T-helper 2 cell treated with Interferon-gamma antibody and Interleukin-4, amounts not matched to agents 5 μg/mL and 100 μg/mL, for 36 hours (primary cell): ENCODE data around the gene COX10.
"Not testable (repeated sequence)": the region's sequence is repeated elsewhere in the genome, so short reads cannot be mapped to it uniquely, and the experiment has no call there.

Experiments used
- DNase-seq: peaks from one replicate; pipeline ENCODE4 v3.0.0; 2021; ENCODE audit warnings: low spot score
- H3K27ac Mint-ChIP-seq: one replicate; pipeline ENCODE4 v1.8.0; 2021; ENCODE audit warnings: mild to moderate bottlenecking, mixed read lengths
- H3K27me3 Mint-ChIP-seq: one replicate; pipeline ENCODE4 v1.8.0; 2021; ENCODE audit warnings: low read depth, mixed read lengths
- H3K36me3 Mint-ChIP-seq: one replicate; pipeline ENCODE4 v1.8.0; 2021; ENCODE audit warnings: low read depth, mixed read lengths
- H3K4me1 Mint-ChIP-seq: one replicate; pipeline ENCODE4 v1.8.0; 2021; ENCODE audit warnings: low read depth, mixed read lengths
- H3K4me3 Mint-ChIP-seq: one replicate; pipeline ENCODE4 v1.8.0; 2022; ENCODE audit warnings: mild to moderate bottlenecking, moderate library complexity, mixed read lengths
- H3K9me3 Mint-ChIP-seq: one replicate; pipeline ENCODE4 v1.8.0; 2021; ENCODE audit warnings: mixed read lengths

COX10 gene

DNA sequence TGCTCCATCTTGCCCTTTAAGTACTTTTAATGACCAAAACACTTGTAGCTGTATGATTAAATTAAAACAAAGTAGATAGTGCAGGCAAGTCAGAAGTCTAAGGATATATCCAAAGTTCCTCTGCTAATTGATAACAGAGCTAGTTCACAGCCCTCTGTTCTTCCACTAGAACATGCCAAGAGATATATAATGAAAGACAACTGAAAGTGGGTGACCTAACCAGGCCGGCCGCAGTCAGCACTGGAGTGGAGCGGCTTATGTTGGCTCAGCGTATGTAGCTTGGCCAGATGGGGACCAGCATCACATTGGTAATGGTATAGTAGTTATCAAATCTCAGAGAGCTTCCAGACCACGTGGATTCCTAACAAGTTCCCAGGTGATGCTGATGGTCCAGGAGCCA, 115.2 kb downstream of the COX10 start:
- H3K4me3 Mint-ChIP-seq: not testable (repeated sequence)

DNA sequence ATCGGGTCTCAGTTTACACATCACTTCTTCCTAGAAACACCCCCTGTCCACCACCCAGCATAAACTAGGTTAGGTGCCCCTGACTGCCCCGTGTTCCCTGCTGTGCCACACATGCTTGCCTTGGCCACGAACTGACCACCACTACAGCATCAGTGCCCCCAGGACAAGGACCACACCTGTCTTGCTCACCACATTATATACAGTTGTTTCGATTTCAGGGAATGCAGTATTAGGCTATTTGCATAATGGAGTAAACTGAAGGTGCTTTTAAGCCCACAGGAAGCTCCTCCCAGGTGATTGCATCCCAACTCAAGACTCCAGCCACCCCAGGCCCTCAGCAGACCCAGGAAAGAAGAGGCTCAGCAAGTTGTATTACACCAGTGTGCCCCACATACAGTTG, 117.1 kb downstream of the COX10 start:
- not testable (repeated sequence) for H3K27me3 Mint-ChIP-seq, H3K4me3 Mint-ChIP-seq, DNase-seq, H3K9me3 Mint-ChIP-seq, H3K27ac Mint-ChIP-seq
- peaks cover 30% of the 10 kb centered on the region for H3K4me1 Mint-ChIP-seq
- peaks cover 21% of the 10 kb centered on the region for H3K36me3 Mint-ChIP-seq

More for the DNA sequence above, 115.2 kb downstream of the COX10 start:
- not testable (repeated sequence) for H3K27ac Mint-ChIP-seq, H3K9me3 Mint-ChIP-seq, DNase-seq, H3K27me3 Mint-ChIP-seq
- Mint-ChIP-seq H3K4me1 (peaks cover 20% of the 10 kb centered on the region), H3K36me3 (peaks cover 15% of the 10 kb centered on the region)

- H3K4me3 Mint-ChIP-seq, H3K27ac Mint-ChIP-seq, DNase-seq, H3K9me3 Mint-ChIP-seq, H3K27me3 Mint-ChIP-seq: not testable (repeated sequence)
- Mint-ChIP-seq H3K36me3 (peaks cover 24% of the 10 kb centered on the region), H3K4me1 (peaks cover 48% of the 10 kb centered on the region)
Observed at GRCh38 chr17:14190774-14191173, 121.5 kb downstream of the COX10 start.

DNA sequence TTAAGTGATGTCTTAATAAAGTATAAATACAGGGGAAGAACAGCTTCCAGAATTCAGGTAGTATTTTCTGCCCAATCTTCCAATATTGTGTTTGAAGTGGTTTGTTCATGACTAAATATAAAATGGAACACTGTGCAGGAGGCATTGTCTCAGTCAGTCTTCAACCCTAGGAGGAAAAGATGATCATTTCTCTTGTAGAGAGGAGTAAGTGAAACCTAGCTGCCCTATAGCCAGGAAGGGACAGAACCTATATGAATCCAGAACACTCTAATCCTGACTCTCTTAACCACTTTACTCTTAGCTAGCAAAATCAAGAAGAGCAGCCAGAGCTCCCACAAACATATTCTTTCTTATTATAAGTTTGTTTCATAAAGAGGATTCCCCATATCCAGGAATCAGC, 122.2 kb downstream of the COX10 start:
- H3K9me3 Mint-ChIP-seq: not testable (repeated sequence)
- peaks cover 50% of the 10 kb centered on the region for H3K4me1 Mint-ChIP-seq

GRCh38 chr17:14192039-14192438, 122.7 kb downstream of the COX10 start:
- DNase-seq, H3K27me3 Mint-ChIP-seq, H3K9me3 Mint-ChIP-seq: not testable (repeated sequence)
- Mint-ChIP-seq H3K4me3 (peak overlapping the region; percentile 68), H3K36me3 (peaks cover 35% of the 10 kb centered on the region), H3K27ac (peak overlapping the region; percentile 84), H3K4me1 (peaks cover 53% of the 10 kb centered on the region)

More for the DNA sequence above, 122.2 kb downstream of the COX10 start:
- H3K27ac Mint-ChIP-seq, H3K27me3 Mint-ChIP-seq, H3K4me3 Mint-ChIP-seq, DNase-seq: not testable (repeated sequence)
- peaks cover 30% of the 10 kb centered on the region for H3K36me3 Mint-ChIP-seq

DNA sequence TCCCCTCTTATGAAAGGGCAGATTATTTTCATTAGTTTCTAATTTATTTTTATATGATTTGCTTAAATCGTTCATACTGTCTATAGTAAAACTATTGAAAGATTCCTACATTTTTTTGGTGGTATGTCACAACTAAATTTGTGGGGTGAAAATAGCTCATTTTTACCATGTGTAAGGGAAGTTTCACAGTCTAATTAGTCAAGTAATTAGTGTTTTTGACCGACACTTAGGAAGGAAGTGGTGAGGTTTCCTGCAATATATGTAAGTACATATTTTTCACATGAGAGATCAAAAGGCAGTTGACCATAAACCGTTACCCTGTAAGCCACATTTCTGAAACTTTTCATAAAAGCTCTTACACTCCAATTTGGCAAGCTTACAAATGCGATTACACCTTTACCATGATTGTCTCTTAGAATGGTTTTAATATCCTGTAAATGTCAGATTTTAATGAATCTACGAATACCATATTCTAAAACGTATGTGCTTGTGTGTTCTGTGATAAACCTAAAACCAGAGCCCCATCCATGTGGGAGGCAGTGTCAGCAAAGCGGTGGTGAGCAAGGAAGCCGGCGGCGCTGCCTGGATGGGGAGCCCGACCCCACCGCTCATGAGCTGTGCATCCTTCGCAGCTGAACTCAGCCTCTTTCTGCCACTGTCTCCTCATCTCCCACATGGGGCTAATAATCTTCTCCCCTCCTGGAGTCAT, 123.5 kb downstream of the COX10 start:
- peaks cover 61% of the 10 kb centered on the region for H3K4me1 Mint-ChIP-seq
- not testable (repeated sequence) for DNase-seq
- H3K27ac Mint-ChIP-seq: peak overlapping the region; percentile 86

GRCh38 chr17:14196377-14196997, 127.2 kb downstream of the COX10 start:
- H3K27ac Mint-ChIP-seq: peak overlapping the region; percentile 94
- peak overlapping the region; percentile 82 for H3K4me3 Mint-ChIP-seq
- H3K27me3 Mint-ChIP-seq: no peaks in the 10 kb centered on the region
- DNase-seq: no peak
- H3K4me1 Mint-ChIP-seq: peaks cover 78% of the 10 kb centered on the region
- H3K9me3 Mint-ChIP-seq: no peaks in the 10 kb centered on the region
- peaks cover 46% of the 10 kb centered on the region for H3K36me3 Mint-ChIP-seq

More for the DNA sequence above, 123.5 kb downstream of the COX10 start:
- not testable (repeated sequence) for H3K27me3 Mint-ChIP-seq, H3K9me3 Mint-ChIP-seq
- Mint-ChIP-seq H3K4me3 (peak overlapping the region; percentile 68), H3K36me3 (peaks cover 38% of the 10 kb centered on the region)

DNA sequence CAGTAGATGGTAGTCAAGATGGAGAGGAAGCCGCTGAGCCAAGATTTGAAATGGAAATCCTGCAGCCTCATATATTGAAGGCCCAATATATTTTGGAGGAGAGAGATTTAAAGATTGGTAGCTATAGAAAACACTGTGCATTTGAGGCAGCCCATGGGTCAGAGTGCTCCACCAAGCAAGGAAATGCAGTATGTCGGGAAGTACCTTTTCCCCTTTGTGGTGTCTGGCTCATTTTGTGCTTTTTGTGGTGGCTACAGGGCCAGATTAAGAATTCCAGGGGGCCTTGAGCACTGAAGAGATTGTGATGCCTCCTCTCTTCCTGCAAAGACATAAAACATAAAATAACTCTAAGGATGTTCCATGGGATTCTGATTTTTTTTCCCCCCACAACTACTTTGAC, 127.8 kb downstream of the COX10 start:
- DNase-seq: peak; percentile 32
- Mint-ChIP-seq H3K4me1 (peaks cover 82% of the 10 kb centered on the region), H3K27me3 (no peaks in the 10 kb centered on the region), H3K27ac (peak overlapping the region; percentile 94), H3K36me3 (peaks cover 45% of the 10 kb centered on the region), H3K4me3 (peak overlapping the region; percentile 82), H3K9me3 (no peaks in the 10 kb centered on the region)

GRCh38 chr17:14197586-14197985, 128.3 kb downstream of the COX10 start:
- no peaks in the 10 kb centered on the region for H3K27me3 Mint-ChIP-seq
- peak; percentile 73 for DNase-seq
- H3K36me3 Mint-ChIP-seq: peaks cover 45% of the 10 kb centered on the region
- peak overlapping the region; percentile 82 for H3K4me3 Mint-ChIP-seq
- no peaks in the 10 kb centered on the region for H3K9me3 Mint-ChIP-seq
- H3K4me1 Mint-ChIP-seq: peaks cover 83% of the 10 kb centered on the region
- peak overlapping the region; percentile 94 for H3K27ac Mint-ChIP-seq

- Mint-ChIP-seq H3K4me3 (peak overlapping the region; percentile 82), H3K4me1 (peaks cover 86% of the 10 kb centered on the region), H3K36me3 (peaks cover 45% of the 10 kb centered on the region), H3K9me3 (no peaks in the 10 kb centered on the region), H3K27ac (peak overlapping the region; percentile 94), H3K27me3 (no peaks in the 10 kb centered on the region)
- no peak for DNase-seq
Observed at GRCh38 chr17:14198013-14198412, 128.7 kb downstream of the COX10 start.

- Mint-ChIP-seq H3K36me3 (peaks cover 44% of the 10 kb centered on the region), H3K9me3 (no peaks in the 10 kb centered on the region), H3K4me3 (peak overlapping the region; percentile 82), H3K27me3 (no peaks in the 10 kb centered on the region), H3K4me1 (peaks cover 87% of the 10 kb centered on the region), H3K27ac (peak overlapping the region; percentile 94)
- DNase-seq: no peak
Observed at GRCh38 chr17:14198575-14198974, 129.3 kb downstream of the COX10 start.

DNA sequence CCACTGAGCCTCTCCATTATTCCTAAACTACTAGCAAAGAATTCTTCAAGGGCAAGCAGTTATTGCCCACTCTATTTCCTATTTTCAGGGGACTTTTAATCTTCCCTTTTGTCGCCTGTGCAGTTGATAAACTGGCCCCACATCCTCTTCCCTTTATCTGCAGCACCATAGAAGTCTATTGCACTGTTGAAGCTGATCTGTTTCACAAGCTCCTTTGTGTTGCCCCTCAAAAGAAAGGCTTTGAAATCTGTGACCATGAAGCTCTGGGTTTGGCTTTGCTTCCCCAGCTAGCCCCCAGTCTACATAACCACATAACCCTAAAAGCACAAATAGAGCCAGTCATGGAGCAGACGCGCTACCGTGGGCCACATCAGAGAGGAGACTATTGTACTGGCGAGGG, 130.3 kb downstream of the COX10 start:
- peaks cover 48% of the 10 kb centered on the region for H3K36me3 Mint-ChIP-seq
- H3K4me3 Mint-ChIP-seq: peak overlapping the region; percentile 82
- H3K27ac Mint-ChIP-seq: peak overlapping the region; percentile 94
- no peaks in the 10 kb centered on the region for H3K9me3 Mint-ChIP-seq
- H3K27me3 Mint-ChIP-seq: no peaks in the 10 kb centered on the region
- DNase-seq: no peak
- peaks cover 93% of the 10 kb centered on the region for H3K4me1 Mint-ChIP-seq

- H3K27me3 Mint-ChIP-seq: no peaks in the 10 kb centered on the region
- peak overlapping the region; percentile 73 for H3K4me3 Mint-ChIP-seq
- no peaks in the 10 kb centered on the region for H3K9me3 Mint-ChIP-seq
- peak overlapping the region; percentile 96 for H3K27ac Mint-ChIP-seq
- peaks cover 49% of the 10 kb centered on the region for H3K36me3 Mint-ChIP-seq
- H3K4me1 Mint-ChIP-seq: peaks cover 92% of the 10 kb centered on the region
- DNase-seq: no peak
Observed at GRCh38 chr17:14200354-14200753, 131.1 kb downstream of the COX10 start.
